Activated CD8-positive, alpha-beta memory T cell treated with anti-CD3 and anti-CD28 coated beads, Interleukin-2, amount 50 U/mL, for 1 hour (primary cell): ENCODE measurements around the gene CHIA.

Source experiments
- DNase-seq: peaks from one replicate; pipeline ENCODE4 v3.0.0-alpha.2; 2020; ENCODE audit errors: extremely low read depth

The CHIA gene

GRCh38 chr1:111290630-111291029 is at the start of gene CHIA:
TSS of gene CHIA (plus strand) at chr1:111290851. CDS start at chr1:111310468, 19,617 bp downstream.
- no peak for DNase-seq

- DNase-seq = no peak
These were observed 48.9 kb upstream of the CHIA start for GRCh38 chr1:111241797-111242196.

GRCh38 chr1:111242805-111243523 is 47.7 kb upstream of the CHIA start:
- DNase-seq = no peak

- no peak for DNase-seq
These were observed 43.4 kb upstream of the CHIA start for GRCh38 chr1:111247125-111247838.

- DNase-seq = no peak
These were observed 40.7 kb upstream of the CHIA start for GRCh38 chr1:111249960-111250359.

- DNase-seq = no peak
These were observed 39.1 kb upstream of the CHIA start for GRCh38 chr1:111251570-111251969.

- no peak for DNase-seq
These were observed 37.9 kb upstream of the CHIA start for GRCh38 chr1:111252786-111253185.

- no peak for DNase-seq
These were observed 36.8 kb upstream of the CHIA start for GRCh38 chr1:111253876-111254275.

- DNase-seq = no peak
These were observed 33.5 kb upstream of the CHIA start for GRCh38 chr1:111256988-111257658.

GRCh38 chr1:111267801-111268508 is 22.7 kb upstream of the CHIA start:
- no peak for DNase-seq

GRCh38 chr1:111269825-111270406 is 20.7 kb upstream of the CHIA start:
- DNase-seq = no peak

GRCh38 chr1:111270771-111271463 is 19.7 kb upstream of the CHIA start:
- DNase-seq = no peak

- no peak for DNase-seq
These were observed 19.2 kb upstream of the CHIA start for GRCh38 chr1:111271464-111271801.

GRCh38 chr1:111272081-111272480 is 18.6 kb upstream of the CHIA start:
- no peak for DNase-seq

GRCh38 chr1:111274653-111275052 is 16.0 kb upstream of the CHIA start:
- no peak for DNase-seq

- DNase-seq = no peak
These were observed 15.6 kb upstream of the CHIA start for GRCh38 chr1:111275079-111275478.

GRCh38 chr1:111275780-111276433 is 14.7 kb upstream of the CHIA start:
- DNase-seq = no peak

- DNase-seq = no peak
These were observed 11.5 kb upstream of the CHIA start for GRCh38 chr1:111279144-111279543.

- no peak for DNase-seq
These were observed 10.4 kb upstream of the CHIA start for GRCh38 chr1:111280267-111280666.

- no peak for DNase-seq
These were observed 9.2 kb upstream of the CHIA start for GRCh38 chr1:111281411-111281810.

- no peak for DNase-seq
These were observed 6.8 kb upstream of the CHIA start for GRCh38 chr1:111283838-111284237.
